ENCODE measurements around the gene ERP27. TPM values are rescaled to one million over a fixed set of nuclear protein-coding genes. Genes with fewer than 3 reads are reported as not detected.

Gene ERP27
- polyA plus RNA-seq, 2 of the 4 experiments (the other 2 are of a cell fraction) = 0.09 to 0.28 TPM

GRCh38 chr12:14884458-14884878 lies 53.9 kb downstream of the ERP27 start (continued):
- TF ChIP-seq CTCF (IDR thresholded peaks at IDR 0.05) = no peak

- DNase-seq (ENCODE audit: low read depth in 1 of 2, low spot score in 1 of 2) (no peak), ATAC-seq (no peak), FAIRE-seq (no peak)
- POLR2A ChIA-PET = no interaction called here
- TF ChIP-seq MYC (IDR thresholded peaks at IDR 0.05; ENCODE audit: borderline replicate concordance, low read length) (no peak), BCL3 (IDR thresholded peaks at IDR 0.05) (no peak), E2F6 (IDR thresholded peaks at IDR 0.05; ENCODE audit: borderline replicate concordance, low read depth) (no peak), FOSB (CRISPR knock-in tag; IDR thresholded peaks at IDR 0.05) (no peak), PBX3 (IDR thresholded peaks at IDR 0.05) (no peak), CBX2 (IDR thresholded peaks at IDR 0.05; ENCODE audit: borderline replicate concordance, low read depth) (no peak), RNF2 (IDR thresholded peaks at IDR 0.05; ENCODE audit: borderline replicate concordance, low read depth) (no peak), JUNB (IDR thresholded peaks at IDR 0.05) (no peak), PHF8 (IDR thresholded peaks at IDR 0.05; ENCODE audit: borderline replicate concordance, low read depth) (no peak), TFCP2L1 (CRISPR knock-in tag; IDR thresholded peaks at IDR 0.05) (no peak), ATOH8 (CRISPR knock-in tag; IDR thresholded peaks at IDR 0.05; ENCODE audit: low read depth) (no peak), ZFP36 (IDR thresholded peaks at IDR 0.05; ENCODE audit: borderline replicate concordance, partially characterized antibody) (no peak), CEBPB (IDR thresholded peaks at IDR 0.05) (no peak), RFX5 (IDR thresholded peaks at IDR 0.05) (no peak), NR3C1 (IDR thresholded peaks at IDR 0.05) (no peak), HEYL (CRISPR knock-in tag; IDR thresholded peaks at IDR 0.05) (no peak), CHD2 (IDR thresholded peaks at IDR 0.05; ENCODE audit: low read length, partially characterized antibody) (no peak), POLR2A (IDR thresholded peaks at IDR 0.05; ENCODE audit: low read length) (no peak)
- Histone ChIP-seq H3K4me1 (peaks cover 4% of the 10 kb centered on the region; the same call in 2 of the 3 replicates), H3K4me3 (no peak overlapping the region), H3K27ac (no peak overlapping the region), H3K9me3 (no peaks in the 10 kb centered on the region), H3K4me2 (no peak overlapping the region)
- CTCF ChIA-PET = interaction anchor here (0.9 to 2.0 kb wide), 3 partner anchors 11 to 46 kb away, joined by 3 to 6 read pairs (median 4); no protein-coding TSS in a partner anchor
- 87% methylated on average over 10 of the region's 10 CpGs for WGBS (ENCODE audit: missing lambda C conversion rate)
These were observed 54.7 kb downstream of the ERP27 start for GRCh38 chr12:14883686-14884085.

- no peak for FAIRE-seq
- ChIA-PET CTCF (no interaction called here), POLR2A (no interaction called here)
- ATAC-seq = no peak
- no peaks in the 10 kb centered on the region for H3K9me3 ChIP-seq
- H3K4me2 ChIP-seq = no peak overlapping the region
- H3K27ac ChIP-seq = no peak overlapping the region
- H3K4me3 ChIP-seq = no peak overlapping the region
- DNase-seq (ENCODE audit: low read depth in 1 of 2, low spot score in 1 of 2) = no peak
- 56% methylated on average over 6 of the region's 6 CpGs for WGBS (ENCODE audit: missing lambda C conversion rate)
- TF ChIP-seq CBX8 (IDR thresholded peaks at IDR 0.05) (no peak), MAX (IDR thresholded peaks at IDR 0.05) (no peak), ZNF302 (CRISPR knock-in tag; IDR thresholded peaks at IDR 0.05) (no peak), HOXB5 (CRISPR knock-in tag; IDR thresholded peaks at IDR 0.05) (no peak), NR3C1 (IDR thresholded peaks at IDR 0.05) (no peak), FOSL2 (IDR thresholded peaks at IDR 0.05) (no peak), FOSL2 (CRISPR knock-in tag; IDR thresholded peaks at IDR 0.05) (no peak), PBX3 (IDR thresholded peaks at IDR 0.05) (no peak), MAZ (IDR thresholded peaks at IDR 0.05; ENCODE audit: borderline replicate concordance, low read depth, low read length) (no peak), SMC3 (IDR thresholded peaks at IDR 0.05) (no peak), ATOH8 (CRISPR knock-in tag; IDR thresholded peaks at IDR 0.05; ENCODE audit: low read depth) (no peak), PHF8 (IDR thresholded peaks at IDR 0.05; ENCODE audit: borderline replicate concordance, low read depth) (no peak), USF2 (IDR thresholded peaks at IDR 0.05) (no peak)
- H3K4me1 ChIP-seq = peaks cover 4% of the 10 kb centered on the region; the same call in 2 of the 3 replicates
These were observed 57.4 kb downstream of the ERP27 start for GRCh38 chr12:14880890-14881453.

Data from A549 (cell line).